ENCODE results near the gene IFT88. TPM values are rescaled to one million over a fixed set of nuclear protein-coding genes. Genes with fewer than 3 reads are reported as not detected.

Gene IFT88
- total RNA-seq = 8.1 TPM
- long read RNA-seq, transcript IFT88-202 (26 exons, 2,856 nt) = major isoform, 13 of 22 reads
- long read RNA-seq, partial matches to known transcripts = 3 of 22 reads
- long read RNA-seq, other reads (novel, unspliced or antisense) = 6 of 22 reads

- Histone ChIP-seq H3K36me3 (no peaks in the 10 kb centered on the region), H3K4me1 (peaks cover 22% of the 10 kb centered on the region), H3K9me3 (replicated peaks) (peaks cover 12% of the 10 kb centered on the region), H3K4me3 (peak within 1 kb of the TSS; percentile 94), H3K27me3 (ENCODE audit: low read depth) (no peaks in the 10 kb centered on the region), H3K27ac (replicated peaks) (peak within 1 kb of the TSS; percentile 98)
- TF ChIP-seq CTCF (IDR thresholded peaks at IDR 0.05; ENCODE audit: borderline replicate concordance) = peak; percentile 8
- peak; percentile 92 for DNase-seq
- intact Hi-C loops (cut with micrococcal nuclease) = no loop called here
These were observed at the start of gene IFT88 for GRCh38 chr13:20566898-20567874. Gene IFT88, plus strand, starts transcription at chr13:20567157. Its CDS starts 7,229 bp downstream, at chr13:20574386.

- no peaks in the 10 kb centered on the region for H3K9me3 ChIP-seq (replicated peaks)
- no peaks in the 10 kb centered on the region for H3K36me3 ChIP-seq
- H3K27ac ChIP-seq (replicated peaks) = peak overlapping the region; percentile 56
- H3K4me1 ChIP-seq = peaks cover 3% of the 10 kb centered on the region
- TF ChIP-seq CTCF (IDR thresholded peaks at IDR 0.05; ENCODE audit: borderline replicate concordance) = no peak
- H3K27me3 ChIP-seq (ENCODE audit: low read depth) = no peaks in the 10 kb centered on the region
- intact Hi-C loops (cut with micrococcal nuclease) = no loop called here
- DNase-seq = no peak
- peak overlapping the region; percentile 26 for H3K4me3 ChIP-seq
These were observed 48.3 kb upstream of the IFT88 start for GRCh38 chr13:20518660-20519100.

- no peak for TF ChIP-seq CTCF (IDR thresholded peaks at IDR 0.05; ENCODE audit: borderline replicate concordance)
- Histone ChIP-seq H3K36me3 (no peaks in the 10 kb centered on the region), H3K4me3 (no peak overlapping the region), H3K9me3 (replicated peaks) (no peaks in the 10 kb centered on the region), H3K27me3 (ENCODE audit: low read depth) (no peaks in the 10 kb centered on the region), H3K27ac (replicated peaks) (no peak overlapping the region), H3K4me1 (peaks cover 6% of the 10 kb centered on the region)
- intact Hi-C loops (cut with micrococcal nuclease) = no loop called here
- DNase-seq = no peak
These were observed 47.1 kb upstream of the IFT88 start for GRCh38 chr13:20519875-20520274.

- H3K27ac ChIP-seq (replicated peaks) = no peak overlapping the region
- peaks cover 21% of the 10 kb centered on the region for H3K4me1 ChIP-seq
- no peak overlapping the region for H3K4me3 ChIP-seq
- no peaks in the 10 kb centered on the region for H3K36me3 ChIP-seq
- H3K27me3 ChIP-seq (ENCODE audit: low read depth) = no peaks in the 10 kb centered on the region
- intact Hi-C loops (cut with micrococcal nuclease) = no loop called here
- no peaks in the 10 kb centered on the region for H3K9me3 ChIP-seq (replicated peaks)
- DNase-seq = no peak
- TF ChIP-seq CTCF (IDR thresholded peaks at IDR 0.05; ENCODE audit: borderline replicate concordance) = no peak
These were observed 45.4 kb upstream of the IFT88 start for GRCh38 chr13:20521364-20522115.

- H3K4me3 ChIP-seq = peak overlapping the region; percentile 84
- no peaks in the 10 kb centered on the region for H3K9me3 ChIP-seq (replicated peaks)
- intact Hi-C loops (cut with micrococcal nuclease) = no loop called here
- no peaks in the 10 kb centered on the region for H3K36me3 ChIP-seq
- DNase-seq = peak; percentile 46
- H3K27me3 ChIP-seq (ENCODE audit: low read depth) = no peaks in the 10 kb centered on the region
- peaks cover 27% of the 10 kb centered on the region for H3K4me1 ChIP-seq
- H3K27ac ChIP-seq (replicated peaks) = peak overlapping the region; percentile 88
- no peak for TF ChIP-seq CTCF (IDR thresholded peaks at IDR 0.05; ENCODE audit: borderline replicate concordance)
These were observed 41.8 kb upstream of the IFT88 start for GRCh38 chr13:20525144-20525600.

Measured in left ventricle myocardium inferior (tissue), 1 donor.